GM21381 (cell line): ENCODE measurements around the gene EPB41.
"Not testable (repeated sequence)": the region's sequence is repeated elsewhere in the genome, so short reads cannot be mapped to it uniquely, and the experiment has no call there.

ENCODE experiments used
- ATAC-seq: cut with Tn5 transposase; IDR thresholded peaks from one replicate; pipeline ENCODE4 v1.9.1; 2021; ENCODE audit warnings: mild to moderate bottlenecking, moderate library complexity; ENCODE audit not compliant: unreplicated experiment

EPB41 gene

DNA sequence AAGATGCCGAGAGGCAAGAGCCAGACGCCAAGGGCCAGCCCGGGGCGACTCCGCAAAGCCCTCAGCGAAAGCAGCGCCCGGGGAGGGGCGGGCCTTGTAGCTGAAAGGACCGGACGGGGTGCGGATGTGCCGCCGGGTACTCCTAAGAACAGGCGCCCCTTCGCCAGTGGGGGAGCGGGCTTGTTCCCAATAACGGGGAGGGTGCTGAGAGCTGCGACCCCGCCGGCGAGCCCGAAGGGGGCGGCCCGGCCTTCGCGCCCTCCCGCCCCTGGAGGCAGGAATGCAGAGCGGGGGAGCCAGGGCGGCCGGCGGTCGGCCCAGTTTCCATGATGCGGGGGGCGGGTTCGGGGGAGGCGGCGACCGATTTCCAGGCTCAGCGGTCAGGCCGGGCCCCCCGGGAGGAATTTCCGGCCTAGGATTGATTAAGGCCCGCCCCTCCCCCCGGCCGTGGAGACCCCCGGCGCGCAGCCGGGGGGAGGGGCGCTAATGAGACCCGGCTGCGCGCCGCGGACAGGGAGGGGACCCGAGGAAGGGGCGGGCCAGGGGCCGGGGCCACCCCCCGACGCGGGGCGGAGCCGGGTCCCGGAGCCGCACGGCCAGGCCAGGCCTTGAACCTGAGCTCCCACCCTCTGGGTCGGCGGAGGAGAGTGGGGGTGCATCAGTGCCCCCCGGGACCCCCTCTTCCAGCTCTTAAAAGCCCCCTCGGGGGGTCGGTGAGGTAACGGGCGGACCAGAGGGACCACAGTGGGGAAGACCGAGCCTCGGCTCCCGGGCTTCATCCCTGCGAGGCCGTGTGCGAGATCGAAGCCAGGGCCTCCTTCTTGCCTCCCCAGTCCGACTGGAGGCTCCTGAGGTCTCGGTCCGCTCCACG lies 210.2 kb downstream of the EPB41 start:
- no peak for ATAC-seq

DNA sequence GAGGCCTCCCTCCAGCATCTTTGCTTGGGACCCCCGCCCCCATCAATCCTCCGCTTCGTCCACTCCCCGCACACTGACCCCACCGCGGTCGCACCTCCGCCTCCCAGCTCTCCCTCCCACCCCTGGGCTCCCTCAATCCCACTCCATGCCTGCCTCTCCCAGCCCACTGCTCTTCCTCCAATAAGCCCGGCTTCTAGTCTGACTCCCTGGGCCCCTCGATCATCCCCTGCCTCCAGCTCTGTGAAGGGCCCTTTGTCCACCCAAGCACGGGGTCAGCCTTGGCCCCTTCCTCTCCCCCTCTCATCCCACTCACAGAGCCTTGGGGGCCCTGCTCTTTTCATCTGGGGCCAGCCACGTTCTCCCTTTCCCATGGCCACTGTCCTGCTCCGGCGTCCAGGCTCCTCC lies 210.9 kb downstream of the EPB41 start:
- ATAC-seq, result no peak

DNA sequence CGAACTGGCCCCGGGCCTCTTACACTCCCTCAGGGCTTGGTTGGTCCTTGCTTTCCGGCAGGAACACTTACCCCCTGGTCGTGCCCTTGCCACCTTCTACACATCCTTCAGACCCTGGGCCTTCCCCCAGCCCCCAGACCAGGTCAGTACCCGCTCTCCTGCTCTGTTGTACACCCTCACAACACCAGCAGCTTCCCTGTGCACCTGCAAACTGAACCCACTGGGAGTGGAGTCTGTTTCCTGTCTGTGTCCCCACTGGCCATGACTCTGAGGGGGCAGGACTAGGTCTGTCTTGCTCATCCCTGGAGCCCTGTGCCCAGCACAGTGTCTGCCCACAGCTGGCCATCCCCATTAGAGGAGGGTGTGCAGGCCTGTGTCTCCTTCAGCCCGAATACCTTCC lies 211.4 kb downstream of the EPB41 start:
- ATAC-seq, result no peak

DNA sequence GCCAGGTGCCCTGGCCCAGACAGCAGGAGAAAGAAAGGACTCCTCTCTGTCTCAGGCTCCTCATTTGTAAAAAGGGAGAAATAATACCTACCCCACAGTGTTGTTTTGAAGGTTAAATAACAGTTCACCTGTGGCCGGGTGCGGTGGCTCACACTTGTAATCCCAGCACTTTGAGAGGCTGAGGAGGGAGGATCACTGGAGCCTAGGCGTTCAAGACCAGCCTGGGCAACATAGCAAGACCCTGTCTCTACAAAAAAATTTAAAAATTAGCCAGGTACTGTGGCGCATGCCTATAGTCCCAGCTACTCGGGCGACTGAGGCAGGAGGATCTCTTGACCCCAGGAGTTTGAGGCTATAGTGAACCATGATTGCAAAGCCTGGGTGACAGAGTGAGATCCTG lies 211.8 kb downstream of the EPB41 start:
- ATAC-seq, result no peak

DNA sequence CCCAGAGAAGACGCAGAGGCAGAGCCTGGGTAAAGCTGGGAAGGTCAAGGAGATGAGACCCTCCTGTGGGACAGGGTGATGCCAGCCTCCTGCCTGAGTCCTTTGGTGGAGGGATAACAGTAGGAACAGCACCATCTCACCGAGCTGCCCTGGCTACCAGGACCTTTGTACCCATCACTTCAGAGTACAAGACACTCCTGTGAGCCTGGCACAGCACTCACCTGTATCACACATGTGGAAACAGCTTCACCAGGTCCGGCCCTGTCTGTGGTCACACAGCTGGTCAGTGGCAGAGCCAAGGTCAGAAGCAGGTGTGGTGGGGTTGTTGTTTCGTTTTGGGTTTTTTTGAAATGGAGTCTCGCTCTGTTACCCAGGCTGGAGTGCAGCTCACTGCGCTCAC lies 214.4 kb downstream of the EPB41 start:
- ATAC-seq, result no peak

DNA sequence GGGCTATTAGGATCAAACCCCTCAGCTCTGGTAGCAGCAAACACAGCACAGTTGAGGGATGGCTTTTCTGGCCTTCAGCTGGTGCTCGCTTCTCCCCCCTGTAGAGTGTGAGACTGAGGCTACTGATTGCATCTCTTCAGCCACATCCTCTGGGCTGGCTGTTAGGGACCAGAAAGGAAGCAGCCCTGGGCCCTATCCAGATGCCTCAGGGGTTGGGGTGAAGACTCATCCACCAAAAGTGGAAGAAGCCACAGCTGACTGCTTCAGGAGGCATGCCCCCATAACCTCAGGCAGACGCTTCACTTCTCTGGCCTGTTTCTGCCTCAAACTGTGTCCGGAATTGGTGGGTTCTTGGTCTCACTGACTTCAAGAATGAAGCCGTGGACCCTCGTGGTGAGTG lies 215.5 kb downstream of the EPB41 start:
- no peak for ATAC-seq

DNA sequence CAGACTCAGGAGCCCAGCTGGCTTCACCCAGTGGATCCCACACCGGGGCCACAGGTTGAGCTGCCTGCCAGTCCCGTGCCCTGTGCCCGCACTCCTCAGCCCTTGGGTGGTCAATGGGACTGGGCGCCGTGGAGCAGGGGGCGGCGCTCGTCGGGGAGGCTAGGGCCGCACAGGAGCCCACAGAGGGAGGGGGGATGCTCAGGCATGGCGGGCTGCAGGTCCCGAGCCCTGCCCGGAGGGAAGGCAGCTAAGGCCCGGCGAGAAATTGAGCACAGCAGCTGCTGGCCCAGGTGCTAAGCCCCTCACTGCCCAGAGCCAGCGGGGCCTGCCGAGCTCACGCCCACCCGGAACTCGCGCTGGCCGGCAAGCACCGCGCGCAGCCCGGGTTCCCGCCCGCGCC lies 216.7 kb downstream of the EPB41 start:
- not testable (repeated sequence) for ATAC-seq

DNA sequence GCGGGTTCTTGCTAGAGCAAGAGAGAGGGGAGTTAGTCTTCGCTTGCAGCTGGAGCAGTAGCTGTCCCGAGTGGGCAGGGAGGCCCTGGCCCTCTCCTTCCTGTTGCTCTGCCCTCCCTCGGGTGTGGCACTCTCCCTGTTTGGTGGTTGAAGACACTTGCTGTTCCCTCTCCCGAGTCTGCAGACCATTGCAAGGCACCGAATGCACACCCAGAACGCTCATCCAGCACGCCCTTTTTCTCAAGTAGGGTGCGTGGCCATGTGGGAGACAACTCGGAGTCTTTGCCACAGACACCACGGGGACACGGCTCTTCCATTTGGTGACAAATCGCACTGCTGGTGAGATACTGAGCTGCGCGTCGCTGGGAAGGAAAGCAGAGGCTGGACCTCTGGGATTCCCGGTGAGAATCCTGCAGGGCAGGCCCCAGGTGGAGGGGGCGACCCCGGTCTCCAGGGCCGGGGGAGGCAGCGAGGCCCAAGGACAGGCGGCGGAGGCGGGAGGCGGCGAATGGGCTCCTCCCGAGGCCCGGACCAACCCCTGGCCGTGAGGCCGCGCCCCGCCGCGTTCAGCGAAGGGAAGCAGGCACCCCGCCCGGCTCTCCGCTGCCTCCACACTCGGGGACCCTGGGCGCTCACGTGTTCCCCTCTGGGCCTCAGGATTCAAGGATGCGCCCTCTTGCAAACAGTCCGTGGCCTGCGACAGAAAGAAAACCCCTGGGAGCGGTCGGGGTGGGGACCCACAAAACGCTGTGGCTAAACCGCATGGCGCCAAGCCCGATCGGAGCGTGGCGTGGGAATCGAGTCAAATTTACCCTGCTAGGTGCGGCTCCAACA lies 219.7 kb downstream of the EPB41 start:
- no peak for ATAC-seq

DNA sequence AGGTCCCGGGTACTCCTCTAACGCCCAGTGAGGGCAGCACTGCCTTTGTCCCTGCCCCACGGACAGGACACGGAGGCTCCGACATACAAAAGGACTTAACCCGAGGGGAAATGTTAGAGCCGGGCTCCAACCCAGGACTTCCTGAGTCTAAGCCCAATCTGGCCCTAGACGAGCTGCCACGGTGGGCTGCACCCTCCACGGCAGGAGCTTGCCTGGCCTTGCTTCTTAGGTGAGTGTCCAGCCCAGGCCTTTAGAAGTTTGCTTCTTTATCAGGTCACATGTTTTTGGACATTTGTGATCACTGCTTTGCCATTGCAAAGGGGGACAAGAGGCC lies 220.3 kb downstream of the EPB41 start:
- no peak for ATAC-seq

DNA sequence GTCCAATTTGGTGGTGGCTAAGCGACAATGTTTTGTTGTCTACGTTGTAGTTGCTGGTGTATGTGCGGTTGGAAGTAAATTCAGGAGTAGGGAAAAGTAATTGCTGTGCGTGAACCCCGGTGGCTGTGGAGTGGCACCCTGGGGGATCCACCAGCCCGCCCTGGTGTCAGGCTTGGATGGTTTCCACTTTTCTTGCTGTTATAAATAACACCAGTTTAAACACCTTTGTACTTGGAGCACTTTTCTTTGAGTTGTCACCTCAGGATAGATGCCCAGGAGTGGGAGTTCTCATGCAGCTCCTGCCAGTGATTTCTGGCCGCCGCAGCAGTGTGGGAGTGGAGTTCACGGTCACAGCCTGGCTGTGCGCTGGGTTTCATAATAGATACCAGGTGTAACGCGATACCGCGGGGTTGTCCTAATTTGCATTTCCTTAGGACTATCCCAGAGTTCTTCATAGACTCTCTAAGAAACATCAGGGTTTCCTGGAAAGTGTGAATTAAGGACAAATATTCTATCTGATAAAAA lies 222.1 kb downstream of the EPB41 start:
- ATAC-seq, result no peak

DNA sequence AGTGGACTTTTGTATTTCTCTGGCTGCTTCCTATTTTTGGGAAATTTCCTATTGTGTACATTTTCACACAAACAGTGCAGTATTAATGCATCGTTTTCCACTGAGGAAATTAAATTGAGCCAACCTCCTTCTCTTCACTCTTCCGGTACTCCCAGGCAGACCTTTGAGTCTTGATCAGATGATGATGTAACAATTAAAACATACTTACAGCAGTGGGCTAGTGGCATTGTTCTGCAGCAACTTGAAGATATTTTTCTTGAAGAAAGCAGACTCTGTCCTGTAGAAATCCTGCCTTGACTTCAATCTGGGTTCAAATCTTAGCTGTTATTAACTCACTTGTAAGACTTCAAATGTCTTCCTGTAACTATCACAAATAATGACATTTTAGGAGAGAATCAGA lies 228.3 kb downstream of the EPB41 start:
- no peak for ATAC-seq

DNA sequence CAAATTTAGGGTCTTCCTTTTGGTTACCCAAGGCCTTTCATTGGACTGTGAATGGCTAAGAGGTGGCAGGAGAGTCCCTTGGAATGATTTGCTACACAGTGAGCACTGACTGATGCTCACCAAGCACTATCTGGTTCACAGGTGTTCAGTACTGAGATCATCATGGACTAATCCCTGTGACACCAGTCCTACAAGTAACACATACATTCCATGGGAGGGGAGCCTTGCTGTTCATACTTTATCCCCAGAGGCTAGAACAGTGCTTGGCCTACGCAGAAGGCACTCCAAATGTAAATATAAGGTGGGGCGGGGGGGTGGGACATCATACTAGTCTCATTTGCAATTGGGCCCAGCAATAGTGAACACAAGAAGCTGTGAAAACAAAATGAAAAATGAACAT lies 229.8 kb downstream of the EPB41 start:
- ATAC-seq, result no peak

DNA sequence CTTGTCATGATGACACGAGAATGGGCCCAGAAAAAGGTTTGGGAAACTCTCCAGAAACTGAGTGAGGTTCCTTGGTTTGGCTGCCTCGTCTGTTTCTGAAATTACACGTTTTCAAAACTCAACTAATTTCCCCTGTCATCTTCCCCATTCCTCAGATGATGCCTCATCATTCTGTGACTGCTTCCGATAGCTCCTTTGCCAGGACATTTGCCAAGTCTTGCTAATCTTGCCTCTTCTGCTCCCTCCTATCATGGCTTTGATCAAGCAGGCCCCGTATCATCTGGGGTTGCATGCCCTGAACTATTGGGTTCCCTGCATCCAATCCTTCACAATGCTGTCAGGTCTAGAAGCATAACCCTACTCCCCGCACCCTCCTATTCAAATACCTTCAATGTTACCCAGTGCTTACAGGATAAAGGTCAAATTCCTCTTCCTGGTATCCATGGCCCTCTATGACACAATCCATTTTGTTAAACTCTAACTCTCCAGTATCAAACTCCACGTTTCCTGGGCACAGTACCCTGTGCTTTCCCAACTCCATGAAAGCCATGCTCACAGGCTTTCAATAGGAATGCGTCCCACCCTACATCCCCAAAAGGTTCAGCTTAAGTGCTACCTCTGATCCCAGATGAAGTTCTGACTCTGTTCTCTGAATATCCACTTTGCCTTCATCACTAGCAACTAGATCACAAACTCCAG lies 231.5 kb downstream of the EPB41 start:
- ATAC-seq, result no peak

DNA sequence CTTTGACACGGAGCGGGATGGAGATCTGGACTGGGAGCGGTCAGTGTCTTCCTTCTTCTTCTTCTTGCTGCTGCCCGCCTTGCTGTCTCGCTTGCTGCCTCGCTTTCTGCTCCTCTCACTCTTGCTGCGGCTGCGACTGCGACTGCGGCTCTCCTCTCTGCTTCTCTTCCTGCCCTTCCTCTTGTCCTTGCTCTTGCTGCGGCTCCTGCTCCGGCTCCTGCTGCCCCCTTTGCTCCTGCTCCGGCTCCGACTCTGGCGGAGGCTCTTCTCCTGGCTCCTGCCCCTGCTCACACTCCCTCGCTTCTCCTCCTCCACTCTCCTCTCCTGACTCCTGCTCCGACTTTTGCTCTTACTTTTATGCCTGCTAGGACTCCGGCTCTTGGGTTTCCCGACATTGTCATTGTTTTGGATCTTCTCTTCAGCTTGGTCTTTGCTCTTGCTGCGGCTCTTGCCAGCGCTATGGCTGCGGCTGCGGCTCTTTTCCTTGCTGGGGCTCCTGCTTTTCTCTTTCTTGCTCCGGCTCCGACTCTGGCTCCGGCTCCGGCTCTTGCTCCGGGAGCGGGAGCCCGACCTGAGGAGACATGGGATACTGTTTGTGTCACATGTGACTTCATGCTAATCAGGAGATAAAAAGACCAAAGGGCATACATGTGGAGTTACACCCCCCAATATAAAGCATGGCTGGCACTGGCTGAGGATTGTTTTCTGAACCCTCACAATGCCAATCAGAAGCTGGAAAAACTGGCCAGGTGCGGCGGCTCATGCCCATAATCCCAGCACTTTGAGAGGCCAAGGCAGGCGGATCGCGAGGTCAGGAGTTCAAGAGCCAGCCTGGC lies 234.5 kb downstream of the EPB41 start:
- ATAC-seq, result no peak

DNA sequence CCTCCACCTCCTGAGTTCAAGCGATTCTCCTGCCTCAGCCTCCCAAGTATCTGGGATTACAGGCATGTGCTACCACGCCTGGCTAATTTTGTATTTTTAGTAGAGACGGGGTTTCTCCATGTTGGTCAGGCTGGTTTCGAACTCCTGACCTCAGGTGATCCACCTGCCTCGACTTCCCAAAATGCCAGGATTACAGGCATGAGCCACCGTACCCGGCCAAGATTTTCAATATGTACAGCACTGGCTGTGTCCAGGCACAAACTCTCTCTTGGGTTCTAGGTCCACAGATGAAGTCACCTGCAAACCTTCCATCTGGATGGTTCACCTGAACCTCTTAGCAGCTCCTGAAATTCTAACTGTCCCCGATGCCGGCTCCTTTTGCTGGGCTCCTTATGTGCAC lies 236.0 kb downstream of the EPB41 start:
- not testable (repeated sequence) for ATAC-seq

DNA sequence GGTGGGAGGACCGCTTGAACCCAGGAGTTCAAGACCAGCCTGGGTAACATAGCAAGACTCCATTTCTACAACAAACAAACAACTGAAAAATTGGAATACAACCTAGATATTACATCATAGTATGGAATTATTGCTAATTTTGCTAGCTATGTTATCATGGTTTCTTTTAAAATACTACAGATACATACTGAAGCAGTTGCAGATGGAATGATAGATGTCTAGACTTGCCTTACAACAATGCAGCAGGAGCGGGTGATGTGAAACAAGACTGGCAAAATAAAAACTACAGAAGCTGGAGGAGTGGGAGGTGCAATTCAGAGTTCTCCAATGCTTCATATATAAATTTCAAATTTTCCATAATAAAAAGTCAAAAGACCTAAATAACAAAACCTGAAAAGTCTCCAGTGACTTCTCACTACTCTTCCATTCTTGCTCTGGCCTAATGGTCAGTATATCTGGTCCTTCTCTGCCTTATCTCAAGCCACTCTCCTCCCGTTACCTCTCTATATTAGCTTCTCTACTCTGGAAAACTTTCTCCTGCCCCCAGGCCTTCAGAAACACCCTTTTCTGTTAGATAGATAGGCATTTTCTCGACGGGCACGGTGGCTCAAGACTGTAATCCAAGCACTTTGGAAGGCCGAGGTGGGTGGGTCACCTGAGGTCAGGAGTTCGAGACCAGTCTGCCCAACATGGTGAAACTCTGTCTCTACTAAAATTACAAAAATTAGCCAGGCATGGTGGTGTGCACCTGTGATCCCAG lies 237.9 kb downstream of the EPB41 start:
- no peak for ATAC-seq

DNA sequence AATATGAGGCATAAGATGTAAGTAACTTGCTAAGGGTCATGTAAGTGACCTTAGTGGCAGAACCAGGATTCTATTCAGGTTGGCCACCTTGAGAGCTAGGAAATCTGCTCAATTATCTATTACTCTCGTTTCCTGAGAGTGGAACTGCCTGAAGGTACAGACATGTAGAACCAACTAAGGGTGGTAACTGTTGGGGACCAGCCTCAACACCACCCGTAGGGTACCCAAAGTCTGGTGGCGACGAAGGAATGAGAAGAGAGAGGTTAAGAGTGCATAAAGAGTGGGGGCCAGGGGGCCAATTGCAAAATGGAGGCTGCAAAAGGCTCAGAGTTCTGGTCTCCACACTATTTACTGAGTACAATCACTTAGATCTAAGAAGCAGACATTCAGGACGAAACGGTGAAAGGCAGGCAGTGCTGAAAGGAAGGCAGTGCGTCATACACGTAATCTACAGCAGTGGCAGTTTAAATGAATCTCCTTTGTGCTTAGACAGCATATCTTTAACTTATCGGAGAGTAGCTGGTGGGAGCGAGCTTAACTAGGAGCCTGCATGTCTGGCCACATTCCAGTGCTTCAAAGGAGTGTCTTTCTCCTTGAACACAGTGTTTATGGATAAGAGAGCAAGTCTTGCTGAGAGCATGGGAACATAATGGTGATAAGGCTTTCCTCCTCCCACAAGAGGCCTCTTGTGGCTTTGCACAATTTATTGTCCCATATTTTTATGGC lies 242.3 kb downstream of the EPB41 start:
- no peak for ATAC-seq

DNA sequence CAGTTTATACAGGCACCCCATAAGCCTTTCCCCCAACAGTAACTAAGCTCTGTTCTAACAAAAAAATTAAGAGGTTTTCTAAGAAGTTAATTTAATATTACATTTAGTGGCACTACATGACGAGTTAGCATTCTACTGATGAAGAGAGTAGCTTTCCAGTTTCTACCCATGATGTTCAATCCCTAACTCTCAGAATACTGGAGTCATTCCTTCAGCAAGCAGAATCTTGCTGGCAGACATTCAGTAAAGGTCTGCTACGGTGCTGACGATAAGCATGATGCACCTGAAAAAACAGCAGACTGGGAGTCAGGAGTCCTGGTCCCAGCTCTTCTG lies 242.9 kb downstream of the EPB41 start:
- no peak for ATAC-seq

DNA sequence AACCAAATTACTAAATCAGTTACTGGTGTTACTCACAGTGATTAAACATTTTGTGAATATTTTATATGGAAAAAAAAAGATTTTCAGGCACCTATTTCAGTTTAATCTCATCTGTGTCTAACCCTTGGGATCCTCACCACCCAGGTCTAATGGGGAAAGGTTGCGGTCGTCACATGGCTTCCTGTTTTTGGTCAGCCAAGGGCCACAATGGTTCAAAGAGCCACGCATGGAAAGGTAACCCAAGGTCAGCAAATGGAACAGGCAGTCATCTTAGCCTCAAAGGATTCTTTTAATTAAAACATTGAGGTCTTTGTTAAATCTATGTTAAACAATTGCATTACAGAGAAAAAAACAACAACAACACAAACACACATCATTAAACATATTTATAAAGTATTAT lies 245.4 kb downstream of the EPB41 start:
- no peak for ATAC-seq
